Glutamatergic neuron (in vitro differentiated cells): ENCODE results near the gene USP35. TPM values are rescaled to one million over a fixed set of nuclear protein-coding genes. Genes with fewer than 3 reads are reported as not detected.

ENCODE experiments used
- DNase-seq: peaks from one replicate; pipeline ENCODE4 v3.0.0; 2022
- H3K27ac Mint-ChIP-seq: one replicate; pipeline ENCODE4 v1.8.0; 2020; ENCODE audit warnings: mild to moderate bottlenecking, mixed read lengths, inconsistent platforms; ENCODE audit not compliant: unreplicated experiment
- H3K27me3 Mint-ChIP-seq: one replicate; pipeline ENCODE4 v1.8.0; 2020; ENCODE audit warnings: mild to moderate bottlenecking, moderate library complexity, mixed read lengths, inconsistent platforms; ENCODE audit not compliant: unreplicated experiment
- H3K36me3 Mint-ChIP-seq: one replicate; pipeline ENCODE4 v1.8.0; 2020; ENCODE audit warnings: mild to moderate bottlenecking, mixed read lengths, inconsistent platforms; ENCODE audit not compliant: unreplicated experiment
- H3K4me1 Mint-ChIP-seq: one replicate; pipeline ENCODE4 v1.8.0; 2020; ENCODE audit warnings: mild to moderate bottlenecking, low read depth, mixed read lengths, inconsistent platforms; ENCODE audit not compliant: unreplicated experiment
- H3K4me3 Mint-ChIP-seq: one replicate; pipeline ENCODE4 v1.8.0; 2020; ENCODE audit warnings: mild to moderate bottlenecking, mixed read lengths, inconsistent platforms; ENCODE audit not compliant: unreplicated experiment
- H3K9me3 Mint-ChIP-seq: one replicate; pipeline ENCODE4 v1.8.0; 2020; ENCODE audit warnings: mild to moderate bottlenecking, moderate library complexity, mixed read lengths, inconsistent platforms; ENCODE audit not compliant: unreplicated experiment
- total RNA-seq: library from RNA; stranded (reverse); fragmentation: NEBNext Ultra II Directional; extraction: Animal tissue kit (Norgen Biotek cat#: 25700); gene quantifications from one replicate; pipeline ENCODE4 v1.2.1, GENCODE V29; 2021; ENCODE audit not compliant: unreplicated experiment
- TF ChIP-seq, protein P1 (sequence below): fragments of 200-600 bp; sonication (generic); IDR thresholded peaks from one replicate; pipeline ENCODE4 v1.5.0; 2021; ENCODE audit not compliant: partially characterized antibody, unreplicated experiment

USP35 gene
- total RNA-seq, 1 donor from 2014 or later, result 34.2 TPM

DNA sequence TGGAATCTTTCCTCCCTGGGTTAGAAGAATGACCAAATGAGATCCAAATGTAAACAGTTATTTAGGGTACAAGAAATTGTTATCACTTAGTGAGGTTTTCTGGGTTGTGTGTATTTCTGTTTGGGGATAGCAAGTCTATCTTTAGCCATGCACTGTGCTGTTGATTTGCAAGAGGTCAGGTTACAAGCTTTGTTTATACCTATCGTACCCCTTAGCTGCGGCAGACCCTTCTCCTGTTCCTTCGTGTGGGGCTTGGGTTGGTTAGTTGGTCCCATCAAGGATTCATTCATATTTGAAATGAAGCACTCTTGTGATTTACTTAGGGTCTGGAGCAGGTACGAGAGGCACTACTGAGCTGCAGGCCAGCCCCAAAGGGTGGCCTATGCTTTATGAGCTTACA lies 72.6 kb downstream of the USP35 start:
- TF ChIP-seq, protein P1, sequence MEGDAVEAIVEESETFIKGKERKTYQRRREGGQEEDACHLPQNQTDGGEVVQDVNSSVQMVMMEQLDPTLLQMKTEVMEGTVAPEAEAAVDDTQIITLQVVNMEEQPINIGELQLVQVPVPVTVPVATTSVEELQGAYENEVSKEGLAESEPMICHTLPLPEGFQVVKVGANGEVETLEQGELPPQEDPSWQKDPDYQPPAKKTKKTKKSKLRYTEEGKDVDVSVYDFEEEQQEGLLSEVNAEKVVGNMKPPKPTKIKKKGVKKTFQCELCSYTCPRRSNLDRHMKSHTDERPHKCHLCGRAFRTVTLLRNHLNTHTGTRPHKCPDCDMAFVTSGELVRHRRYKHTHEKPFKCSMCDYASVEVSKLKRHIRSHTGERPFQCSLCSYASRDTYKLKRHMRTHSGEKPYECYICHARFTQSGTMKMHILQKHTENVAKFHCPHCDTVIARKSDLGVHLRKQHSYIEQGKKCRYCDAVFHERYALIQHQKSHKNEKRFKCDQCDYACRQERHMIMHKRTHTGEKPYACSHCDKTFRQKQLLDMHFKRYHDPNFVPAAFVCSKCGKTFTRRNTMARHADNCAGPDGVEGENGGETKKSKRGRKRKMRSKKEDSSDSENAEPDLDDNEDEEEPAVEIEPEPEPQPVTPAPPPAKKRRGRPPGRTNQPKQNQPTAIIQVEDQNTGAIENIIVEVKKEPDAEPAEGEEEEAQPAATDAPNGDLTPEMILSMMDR, result no peak
- Mint-ChIP-seq H3K36me3 (no peaks in the 10 kb centered on the region), H3K9me3 (peaks cover 6% of the 10 kb centered on the region), H3K4me1 (peaks cover 30% of the 10 kb centered on the region), H3K27ac (no peak overlapping the region), H3K4me3 (no peak overlapping the region), H3K27me3 (peaks cover 4% of the 10 kb centered on the region)
- no peak for DNase-seq

DNA sequence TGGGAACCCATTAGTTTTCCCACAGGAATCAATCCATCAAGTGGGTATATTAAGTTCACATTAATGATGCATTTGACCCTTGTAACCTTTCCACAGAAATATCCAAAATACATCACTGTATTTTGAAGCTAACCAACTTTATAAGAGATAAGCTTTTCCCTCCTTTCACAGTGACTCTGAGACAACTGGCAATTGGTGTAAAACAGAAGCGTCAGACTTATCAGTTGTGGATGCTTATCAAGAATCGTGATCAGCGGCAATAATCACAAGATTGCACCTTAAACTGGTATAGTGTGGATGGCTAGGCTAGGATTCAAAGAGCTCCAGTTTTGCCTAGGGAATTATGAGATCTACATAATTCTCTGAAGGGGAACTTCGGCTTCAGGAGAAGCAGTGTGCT lies 73.1 kb downstream of the USP35 start:
- H3K9me3 Mint-ChIP-seq, result peaks cover 4% of the 10 kb centered on the region
- no peaks in the 10 kb centered on the region for H3K36me3 Mint-ChIP-seq
- peaks cover 4% of the 10 kb centered on the region for H3K27me3 Mint-ChIP-seq
- H3K4me3 Mint-ChIP-seq, result no peak overlapping the region
- no peak overlapping the region for H3K27ac Mint-ChIP-seq
- TF ChIP-seq, protein P1, result no peak
- H3K4me1 Mint-ChIP-seq, result peaks cover 30% of the 10 kb centered on the region
- no peak for DNase-seq

DNA sequence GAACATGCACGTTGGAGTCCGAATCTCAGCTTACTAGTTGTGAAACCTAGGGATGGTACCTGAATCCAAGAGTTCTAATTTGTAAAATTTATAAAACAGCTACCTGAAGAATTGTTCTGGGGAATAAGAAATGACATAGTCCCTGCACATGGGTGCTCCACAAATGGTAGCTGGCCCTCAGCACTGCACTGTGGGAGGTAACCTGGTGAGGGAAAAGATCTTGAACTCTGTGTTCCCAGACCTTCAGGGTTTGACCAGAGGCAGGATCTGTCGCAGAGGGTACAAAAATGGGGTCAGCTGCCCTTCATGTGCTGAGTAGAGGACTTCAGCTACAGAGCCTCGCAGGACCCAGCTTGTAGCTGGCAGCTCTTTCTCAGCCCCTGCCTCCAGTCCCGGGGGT lies 73.5 kb downstream of the USP35 start:
- Mint-ChIP-seq H3K36me3 (no peaks in the 10 kb centered on the region), H3K27ac (no peak overlapping the region), H3K4me3 (peak overlapping the region; percentile 64), H3K4me1 (peaks cover 30% of the 10 kb centered on the region), H3K27me3 (peaks cover 4% of the 10 kb centered on the region), H3K9me3 (peaks cover 4% of the 10 kb centered on the region)
- TF ChIP-seq, protein P1, result no peak
- no peak for DNase-seq

DNA sequence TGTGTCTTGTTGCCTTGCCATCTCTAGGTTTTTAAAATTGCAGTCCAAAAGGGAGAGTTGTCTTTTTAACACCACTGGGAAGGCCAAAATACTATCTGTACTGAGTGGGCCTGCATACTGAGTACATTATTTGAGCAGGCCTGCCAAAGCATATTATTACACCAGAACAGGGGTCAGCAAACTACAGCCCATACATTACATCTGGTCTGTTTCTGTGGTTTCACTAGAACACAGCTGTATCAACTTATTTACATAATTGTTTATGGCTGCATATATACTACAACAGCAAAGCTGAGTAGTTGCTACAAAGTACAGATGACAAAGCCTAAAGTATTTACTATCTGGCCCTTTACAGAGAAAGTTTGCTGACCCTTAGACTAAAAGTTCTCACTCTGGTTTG lies 74.0 kb downstream of the USP35 start:
- DNase-seq, result no peak
- H3K36me3 Mint-ChIP-seq, result no peaks in the 10 kb centered on the region
- peaks cover 4% of the 10 kb centered on the region for H3K9me3 Mint-ChIP-seq
- H3K4me1 Mint-ChIP-seq, result peaks cover 30% of the 10 kb centered on the region
- H3K27ac Mint-ChIP-seq, result no peak overlapping the region
- H3K4me3 Mint-ChIP-seq, result peak overlapping the region; percentile 64
- H3K27me3 Mint-ChIP-seq, result peaks cover 4% of the 10 kb centered on the region
- TF ChIP-seq, protein P1, result no peak

Other genes starting within 250 kb of the USP35 start
- 39.9 TPM for gene INTS4, start 194.3 kb upstream of the USP35 start, total RNA-seq
- gene KCTD14, start 165.6 kb upstream of the USP35 start, total RNA-seq, result 0.32 TPM
- not detected for gene THRSP, start 125.1 kb upstream of the USP35 start, total RNA-seq
- 221 TPM for gene NDUFC2, start 109.1 kb upstream of the USP35 start, total RNA-seq
- gene ALG8, start 49.3 kb upstream of the USP35 start, total RNA-seq, result 30.3 TPM
- gene KCTD21, start 293 bp upstream of the USP35 start, total RNA-seq, result 9.7 TPM
- gene GAB2, start 228.9 kb downstream of the USP35 start, total RNA-seq, result 87.9 TPM